Fibroblast of mammary gland (primary cell): ENCODE data around the gene EMB.
A peak's percentile ranks its signal among the peaks of the same experiment; 100 is the strongest.
"Not testable (repeated sequence)": the region's sequence is repeated elsewhere in the genome, so short reads cannot be mapped to it uniquely, and the experiment has no call there.

Experiments used
- DNase-seq: peaks from one replicate; pipeline ENCODE4 v3.0.0-alpha.2; 2010; ENCODE audit warnings: low read depth
- H3K4me3 ChIP-seq: 2 replicates; pipeline ENCODE4 v1.5.1; 2011; ENCODE audit warnings: low read depth, mild to moderate bottlenecking, low read length, moderate library complexity; ENCODE audit not compliant: control insufficient read depth
- TF ChIP-seq, protein P1 (sequence below): conservative IDR thresholded peaks from 2 replicates; pipeline ENCODE4 v1.5.1; 2011; ENCODE audit warnings: low read depth, low read length, inconsistent platforms; ENCODE audit not compliant: control insufficient read depth, insufficient read depth

EMB gene

DNA sequence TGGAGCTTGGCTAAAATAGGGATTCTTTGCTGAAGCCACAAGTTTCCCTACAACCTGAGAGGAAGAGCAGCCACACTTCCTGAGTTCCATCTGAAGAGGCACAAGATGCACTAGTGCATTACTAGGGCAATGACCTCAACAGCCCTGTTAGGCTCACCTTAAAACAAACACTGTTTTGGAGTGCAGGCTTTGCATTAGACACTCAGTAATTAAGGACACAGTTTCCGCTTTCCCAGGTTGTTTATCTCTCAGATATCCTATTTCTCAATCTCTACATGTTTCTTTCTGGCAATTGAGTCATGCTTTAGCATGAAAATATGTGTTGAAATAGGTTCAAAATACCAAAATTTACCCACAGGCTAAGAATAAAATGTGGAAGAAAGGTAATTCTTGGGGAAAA lies 34.2 kb downstream of the EMB start:
- no peak overlapping the region for H3K4me3 ChIP-seq
- DNase-seq, result peak; percentile 6
- TF ChIP-seq, protein P1, sequence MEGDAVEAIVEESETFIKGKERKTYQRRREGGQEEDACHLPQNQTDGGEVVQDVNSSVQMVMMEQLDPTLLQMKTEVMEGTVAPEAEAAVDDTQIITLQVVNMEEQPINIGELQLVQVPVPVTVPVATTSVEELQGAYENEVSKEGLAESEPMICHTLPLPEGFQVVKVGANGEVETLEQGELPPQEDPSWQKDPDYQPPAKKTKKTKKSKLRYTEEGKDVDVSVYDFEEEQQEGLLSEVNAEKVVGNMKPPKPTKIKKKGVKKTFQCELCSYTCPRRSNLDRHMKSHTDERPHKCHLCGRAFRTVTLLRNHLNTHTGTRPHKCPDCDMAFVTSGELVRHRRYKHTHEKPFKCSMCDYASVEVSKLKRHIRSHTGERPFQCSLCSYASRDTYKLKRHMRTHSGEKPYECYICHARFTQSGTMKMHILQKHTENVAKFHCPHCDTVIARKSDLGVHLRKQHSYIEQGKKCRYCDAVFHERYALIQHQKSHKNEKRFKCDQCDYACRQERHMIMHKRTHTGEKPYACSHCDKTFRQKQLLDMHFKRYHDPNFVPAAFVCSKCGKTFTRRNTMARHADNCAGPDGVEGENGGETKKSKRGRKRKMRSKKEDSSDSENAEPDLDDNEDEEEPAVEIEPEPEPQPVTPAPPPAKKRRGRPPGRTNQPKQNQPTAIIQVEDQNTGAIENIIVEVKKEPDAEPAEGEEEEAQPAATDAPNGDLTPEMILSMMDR, result no peak

DNA sequence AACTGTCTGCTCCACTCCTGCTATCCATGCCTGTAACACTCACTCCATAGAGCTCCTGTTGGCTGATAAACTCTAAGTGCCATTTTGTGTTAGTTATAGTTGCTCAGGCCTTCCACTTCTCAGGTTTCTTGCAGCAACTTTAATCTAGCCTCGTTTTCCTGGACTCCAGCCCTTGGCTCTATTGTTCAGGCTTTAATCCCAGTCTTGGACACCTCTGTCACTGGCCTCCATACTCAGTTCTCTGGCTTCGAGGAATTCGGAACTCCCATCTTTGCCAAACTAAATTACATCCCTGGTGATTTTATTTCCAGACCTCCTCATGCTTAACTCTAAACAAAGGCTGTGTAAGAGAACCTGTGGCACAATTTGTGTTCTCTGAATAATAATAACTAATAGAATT lies 39.8 kb downstream of the EMB start:
- TF ChIP-seq, protein P1, result no peak
- no peak for DNase-seq
- H3K4me3 ChIP-seq, result no peak overlapping the region

DNA sequence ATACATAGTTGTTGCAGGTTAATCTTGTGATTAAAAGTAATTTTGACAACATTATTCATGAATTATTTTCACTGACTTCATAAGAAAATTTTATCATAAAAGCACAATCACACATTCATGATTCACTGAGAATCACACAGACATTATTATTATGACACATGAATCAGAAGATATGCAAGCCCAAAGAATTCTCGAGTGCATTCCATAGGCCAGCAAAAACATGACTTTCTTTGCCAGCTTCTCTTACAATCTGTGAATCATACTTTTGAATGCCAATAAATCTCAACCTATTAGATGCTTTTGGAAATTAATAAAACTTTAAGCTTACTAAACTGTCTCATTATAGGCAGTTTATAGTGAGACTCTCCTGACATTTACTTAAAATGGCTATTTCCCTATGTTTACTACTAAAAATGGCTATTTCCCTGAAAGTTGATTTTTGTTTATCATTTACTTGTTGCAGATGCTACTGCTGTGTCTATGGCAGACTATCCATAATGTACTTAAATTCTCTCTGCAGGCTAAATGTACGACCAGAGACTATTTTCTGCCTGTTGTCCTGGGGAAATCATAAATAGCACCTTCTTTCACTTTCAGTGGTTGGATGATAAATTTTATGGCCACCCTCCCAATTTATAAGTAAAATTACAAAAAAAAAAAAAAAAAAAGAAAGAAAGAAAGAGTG lies 47.0 kb downstream of the EMB start:
- DNase-seq, result peak; percentile 65
- not testable (repeated sequence) for H3K4me3 ChIP-seq

DNA sequence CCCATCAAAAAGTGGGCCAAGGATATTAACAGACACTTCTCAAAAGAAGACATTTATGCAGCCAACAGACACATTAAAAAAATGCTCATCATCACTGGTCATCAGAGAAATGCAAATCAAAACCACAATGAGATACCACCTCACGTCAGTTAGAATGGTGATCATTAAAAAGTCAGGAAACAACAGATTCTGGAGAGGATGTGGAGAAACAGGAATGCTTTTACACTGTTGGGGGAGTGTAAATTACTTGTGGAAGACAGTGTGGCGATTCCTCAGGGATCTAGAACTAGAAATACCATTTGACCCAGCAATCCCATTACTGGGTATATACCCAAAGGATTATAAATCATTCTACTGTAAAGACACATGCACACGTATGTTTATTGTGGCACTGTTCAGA lies 48.8 kb downstream of the EMB start:
- not testable (repeated sequence) for H3K4me3 ChIP-seq, DNase-seq

DNA sequence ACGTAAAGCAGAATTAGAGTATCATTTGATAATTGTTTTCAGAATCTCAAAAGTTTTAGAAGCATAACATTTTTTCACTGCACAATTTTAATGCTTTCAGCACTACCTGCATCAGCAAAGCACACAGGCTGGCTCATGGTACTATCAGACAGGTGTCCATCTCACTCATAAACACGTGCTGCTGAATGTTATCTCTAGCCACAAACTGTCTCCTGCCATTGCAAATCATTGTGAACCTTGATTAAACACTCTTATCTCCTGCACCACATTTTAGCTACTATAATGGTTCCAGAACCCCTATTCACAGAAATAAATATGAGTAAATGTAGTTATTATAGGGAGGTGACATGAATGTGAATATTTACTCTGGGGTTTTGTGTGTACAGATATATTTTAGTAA lies 56.7 kb downstream of the EMB start:
- DNase-seq, H3K4me3 ChIP-seq: not testable (repeated sequence)

DNA sequence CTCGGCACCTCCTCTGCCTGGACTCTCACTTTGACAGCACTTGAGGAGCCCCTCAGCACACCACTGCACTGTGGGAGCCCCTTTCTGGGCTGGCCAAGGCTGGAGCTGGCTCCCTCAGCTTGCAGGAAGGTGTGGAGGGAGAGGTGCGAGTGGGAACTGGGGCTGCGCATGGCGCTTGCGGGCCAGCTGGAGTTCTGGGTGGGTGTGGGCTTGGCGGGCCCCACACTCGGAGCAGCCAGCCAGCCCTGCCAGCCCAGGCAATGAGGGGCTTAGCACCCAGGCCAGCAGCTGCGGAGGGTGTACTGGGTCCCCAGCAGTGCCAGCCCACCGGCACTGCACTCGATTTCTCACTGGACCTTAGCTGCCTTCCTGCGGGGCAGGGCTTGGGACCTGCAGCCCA lies 64.4 kb downstream of the EMB start:
- not testable (repeated sequence) for H3K4me3 ChIP-seq, DNase-seq

DNA sequence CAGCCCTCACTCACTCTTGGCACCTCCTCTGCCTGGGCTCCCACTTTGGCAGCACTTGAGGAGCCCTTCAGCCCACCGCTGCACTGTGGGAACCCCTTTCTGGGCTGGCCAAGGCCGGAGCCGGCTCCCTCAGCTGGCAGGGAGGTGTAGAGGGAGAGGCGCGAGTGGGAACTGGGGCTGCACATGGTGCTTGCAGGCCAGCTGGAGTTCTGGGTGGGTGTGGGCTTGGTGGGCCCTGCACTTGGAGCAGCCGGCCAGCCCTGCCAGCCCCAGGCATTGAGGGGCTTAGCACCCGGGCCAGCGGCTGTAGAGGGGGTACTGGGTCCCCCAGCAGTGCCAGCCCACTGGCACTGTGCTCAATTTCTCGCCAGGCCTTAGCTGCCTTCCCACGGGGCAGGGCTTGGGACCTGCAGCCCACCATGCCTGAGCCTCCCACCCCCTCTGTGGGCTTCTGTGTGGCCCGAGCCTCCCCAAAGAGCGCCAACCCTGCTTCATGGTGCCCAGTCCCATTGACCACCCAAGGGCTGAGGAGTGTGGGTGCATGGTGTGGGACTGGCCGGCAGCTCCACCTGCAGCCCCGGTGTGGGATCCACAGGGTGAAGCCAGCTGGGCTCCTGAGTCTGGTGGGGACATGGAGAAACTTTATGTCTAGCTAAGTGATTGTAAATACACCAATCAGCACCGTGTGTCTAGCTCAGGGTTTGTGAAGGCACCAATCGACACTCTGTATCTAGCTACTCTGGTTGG lies 71.6 kb downstream of the EMB start:
- H3K4me3 ChIP-seq, DNase-seq: not testable (repeated sequence)

DNA sequence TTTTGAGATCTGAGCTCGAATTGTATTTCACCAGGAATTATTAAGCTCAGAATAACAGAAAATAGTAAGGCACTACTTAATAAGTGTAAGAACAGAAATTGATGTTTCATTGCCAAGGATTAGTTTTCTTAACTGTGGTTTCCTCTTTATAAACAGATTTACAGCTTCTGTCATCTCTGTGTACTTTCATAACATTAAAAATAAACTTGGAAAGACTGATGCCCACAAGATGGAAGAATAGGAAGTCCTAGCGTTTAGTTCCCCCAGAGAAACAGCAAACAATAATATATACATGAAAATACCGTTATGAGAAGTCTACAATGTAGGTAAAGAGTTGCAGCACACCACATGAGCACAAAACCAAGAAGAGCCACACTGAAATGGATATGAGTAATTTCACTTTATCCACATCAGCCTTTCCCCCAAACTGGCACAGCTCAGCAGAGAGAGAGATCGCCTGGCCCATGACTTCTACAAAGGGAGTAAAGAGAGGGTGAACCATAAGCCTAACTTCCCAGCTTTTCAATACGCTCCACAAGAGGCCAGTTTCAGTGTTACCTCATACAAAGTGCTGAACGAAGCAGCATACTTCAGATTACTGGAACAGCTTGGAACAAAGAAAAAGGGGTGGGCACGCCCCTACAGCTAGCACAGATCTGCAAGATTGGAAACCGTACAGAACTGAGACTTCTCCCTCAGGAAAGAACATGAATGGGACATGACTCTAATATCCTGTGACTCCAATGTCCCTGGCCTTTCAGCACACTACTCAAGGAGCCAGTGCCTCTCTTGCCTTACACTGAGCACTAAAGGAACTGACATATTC lies 75.4 kb downstream of the EMB start:
- TF ChIP-seq, protein P1, result no peak
- no peak overlapping the region for H3K4me3 ChIP-seq
- no peak for DNase-seq

DNA sequence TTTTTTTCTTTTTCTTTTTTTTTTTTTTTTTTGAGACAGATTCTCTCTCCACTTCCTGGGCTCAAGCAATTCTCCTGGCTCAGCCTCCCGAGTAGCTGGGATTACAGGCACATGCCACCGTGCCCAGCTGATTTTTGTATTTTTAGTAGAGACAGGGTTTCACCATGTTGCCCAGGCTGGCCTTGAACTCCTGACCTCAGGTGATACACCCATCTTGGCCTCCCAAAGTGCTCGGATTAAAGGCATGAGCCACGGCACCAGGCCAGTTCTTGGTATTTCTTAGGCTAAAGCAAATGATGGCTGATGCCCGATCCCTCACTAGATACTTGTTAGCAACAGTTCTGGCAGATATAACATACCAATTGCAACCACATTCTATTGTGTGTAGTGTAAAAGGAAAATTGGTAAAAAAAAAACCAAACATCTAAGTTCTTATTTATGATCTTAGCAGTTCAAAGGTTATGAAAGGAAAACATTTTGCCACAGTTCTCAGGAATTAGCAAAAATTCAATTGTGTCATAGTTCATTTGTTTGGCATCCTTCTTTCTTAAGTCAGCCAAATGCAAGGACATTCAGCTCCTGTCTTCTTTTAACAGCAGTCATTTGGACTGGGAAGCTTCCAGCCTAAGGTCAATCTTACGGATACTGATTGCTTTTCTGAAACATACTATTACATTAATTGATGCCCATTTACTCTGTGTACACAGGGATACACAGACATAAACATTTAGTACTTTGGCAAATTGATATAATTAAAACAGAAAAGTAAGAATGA lies 76.4 kb downstream of the EMB start:
- not testable (repeated sequence) for DNase-seq, H3K4me3 ChIP-seq
